ENCODE data around the gene CEP85. TPM values are rescaled to one million over a fixed set of nuclear protein-coding genes. Genes with fewer than 3 reads are reported as not detected.
"Not testable (repeated sequence)": the region's sequence is repeated elsewhere in the genome, so short reads cannot be mapped to it uniquely, and the experiment has no call there.

Gene CEP85
- total RNA-seq, 2 donors from 2014 or later: 2.8 to 4.0 TPM

- ATAC-seq (ENCODE audit: insufficient number of reproducible peaks, low FRiP score, low read depth) (no peak), DNase-seq (ENCODE audit: low spot score) (no peak)
- no peaks in the 10 kb centered on the region for H3K36me3 ChIP-seq
- TF ChIP-seq CTCF (IDR thresholded peaks at IDR 0.05): no peak
- no peak overlapping the region for H3K4me3 ChIP-seq
- no peak overlapping the region for H3K27ac ChIP-seq
- no peaks in the 10 kb centered on the region for H3K9me3 ChIP-seq
- H3K27me3 ChIP-seq (replicated peaks; ENCODE audit: insufficient read depth): no peaks in the 10 kb centered on the region
- H3K4me1 ChIP-seq (ENCODE audit: control insufficient read depth in 1 of 2, low read depth in 2 of 2): peaks cover 5 to 16% of the 10 kb centered on the region in 2 donors
Measured at GRCh38 chr1:26224606-26225005, 9.4 kb upstream of the CEP85 start.

DNA sequence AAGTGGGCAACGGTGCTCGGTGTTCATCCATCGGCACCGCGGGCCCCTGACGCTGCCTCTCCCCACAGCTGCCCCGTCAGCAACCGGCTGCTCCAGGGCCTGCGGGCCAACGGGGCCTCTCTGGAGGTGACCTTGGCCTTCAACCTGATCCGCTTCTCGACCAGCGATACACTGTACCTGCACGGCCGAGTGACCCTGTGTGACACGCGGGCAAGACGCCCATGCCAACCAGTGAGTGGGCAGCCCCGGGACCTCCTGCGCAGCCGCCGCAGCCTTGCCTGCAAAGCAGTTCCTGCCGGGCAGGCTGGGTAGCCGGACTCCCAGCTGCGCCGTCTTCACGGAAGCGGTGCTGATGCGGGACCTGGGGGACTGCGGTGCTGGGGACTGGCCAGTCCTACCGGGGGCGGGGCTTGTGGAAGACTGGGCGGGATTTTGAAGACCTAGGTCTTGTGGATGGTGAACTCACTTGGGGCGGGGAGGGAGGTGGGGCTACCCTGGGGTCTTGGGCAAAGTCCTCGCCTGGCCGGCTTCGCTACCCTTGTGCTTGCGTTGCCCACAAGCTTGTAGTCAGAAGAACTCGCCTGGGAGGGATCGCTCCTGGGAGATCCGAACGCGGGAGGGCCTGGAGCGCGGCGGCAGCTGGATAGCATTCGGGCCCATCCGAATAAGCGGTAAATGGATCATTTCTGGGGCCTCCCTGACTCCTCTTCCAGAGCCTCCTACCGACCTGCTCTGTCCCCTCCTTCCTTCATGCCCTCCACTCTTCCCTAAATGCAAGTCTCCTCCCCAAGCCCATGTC is 8.8 kb upstream of the CEP85 start:
- no peaks in the 10 kb centered on the region for H3K36me3 ChIP-seq
- TF ChIP-seq CTCF (IDR thresholded peaks at IDR 0.05): no peak
- H3K27me3 ChIP-seq (replicated peaks; ENCODE audit: insufficient read depth): no peaks in the 10 kb centered on the region

DNA sequence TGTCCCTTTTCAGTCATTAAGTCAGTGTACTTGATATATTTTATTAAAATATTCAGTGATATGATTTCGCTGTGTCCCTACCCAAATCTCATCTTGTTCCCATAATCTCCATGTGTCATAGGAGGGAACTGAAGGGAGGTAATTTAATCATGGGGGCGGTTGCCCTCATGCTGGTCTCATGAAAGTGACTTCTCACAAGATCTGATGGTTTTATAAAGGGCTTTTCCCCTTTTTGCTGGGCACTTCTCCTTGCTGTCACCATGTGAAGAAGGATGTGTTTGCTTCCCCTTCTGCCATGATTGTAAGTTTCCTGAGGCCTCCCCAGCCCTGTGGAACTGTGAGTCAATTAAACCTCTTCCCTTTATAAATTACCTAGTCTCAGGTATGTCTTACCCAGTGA is 3.3 kb upstream of the CEP85 start:
- not testable (repeated sequence) for H3K4me3 ChIP-seq; DNase-seq (ENCODE audit: low spot score); H3K9me3 ChIP-seq; H3K27ac ChIP-seq; H3K27me3 ChIP-seq (replicated peaks; ENCODE audit: insufficient read depth); H3K36me3 ChIP-seq; ATAC-seq (ENCODE audit: insufficient number of reproducible peaks, low FRiP score, low read depth)
- H3K4me1 ChIP-seq (ENCODE audit: control insufficient read depth in 1 of 2, low read depth in 2 of 2): peaks cover 6 to 17% of the 10 kb centered on the region in 2 donors

More for the DNA sequence above, 8.8 kb upstream of the CEP85 start:
- Histone ChIP-seq H3K27ac (no peak overlapping the region), H3K4me3 (peak overlapping the region; percentile 63), H3K4me1 (ENCODE audit: control insufficient read depth in 1 of 2, low read depth in 2 of 2) (peaks cover 5 to 16% of the 10 kb centered on the region in 2 donors), H3K9me3 (no peaks in the 10 kb centered on the region)
- ATAC-seq (ENCODE audit: insufficient number of reproducible peaks, low FRiP score, low read depth): no peak
- no peak for DNase-seq (ENCODE audit: low spot score)

GRCh38 chr1:26234644-26235370 is 807 bp downstream of the CEP85 start:
- Histone ChIP-seq H3K4me1 (ENCODE audit: control insufficient read depth in 1 of 2, low read depth in 2 of 2) (peaks cover 3 to 10% of the 10 kb centered on the region in 2 donors), H3K27me3 (replicated peaks; ENCODE audit: insufficient read depth) (no peaks in the 10 kb centered on the region), H3K4me3 (peak overlapping the region; percentile 98), H3K9me3 (no peaks in the 10 kb centered on the region), H3K36me3 (no peaks in the 10 kb centered on the region), H3K27ac (peak overlapping the region; percentile 81 to 83)
- no peak for ATAC-seq (ENCODE audit: insufficient number of reproducible peaks, low FRiP score, low read depth)
- DNase-seq (ENCODE audit: low spot score): no peak
- no peak for TF ChIP-seq CTCF (IDR thresholded peaks at IDR 0.05)

- no peaks in the 10 kb centered on the region for H3K27me3 ChIP-seq (replicated peaks; ENCODE audit: insufficient read depth)
- H3K9me3 ChIP-seq: no peaks in the 10 kb centered on the region
- ATAC-seq (ENCODE audit: insufficient number of reproducible peaks, low FRiP score, low read depth) (no peak), DNase-seq (ENCODE audit: low spot score) (no peak)
- H3K27ac ChIP-seq: no peak overlapping the region
- TF ChIP-seq CTCF (IDR thresholded peaks at IDR 0.05): no peak
- no peak overlapping the region for H3K4me3 ChIP-seq
- H3K4me1 ChIP-seq (ENCODE audit: control insufficient read depth in 1 of 2, low read depth in 2 of 2): peaks cover 3 to 10% of the 10 kb centered on the region in 2 donors
- no peaks in the 10 kb centered on the region for H3K36me3 ChIP-seq
Measured at GRCh38 chr1:26237230-26237966, 3.4 kb downstream of the CEP85 start.

Data from thoracic aorta (tissue), 2 donors.